Astrocyte (in vitro differentiated cells and primary cell): Measurements from ENCODE around the gene IMPA2. TPM values are rescaled to one million over a fixed set of nuclear protein-coding genes. Genes with fewer than 3 reads are reported as not detected.
A peak's percentile ranks its signal among the peaks of the same experiment; 100 is the strongest.

Experiments used
- DNase-seq: peaks from one replicate; pipeline ENCODE4 v3.0.0-alpha.2; 2010; ENCODE audit warnings: low read depth
- FAIRE-seq: peaks from 2 replicates; lab custom pipeline; 2011; peaks lifted over from hg19 to GRCh38; lab: Jason Lieb, UNC
- H2AFZ ChIP-seq: 2 replicates; pipeline ENCODE4 v1.6.0; 2012; ENCODE audit warnings: low read depth, low read length, inconsistent platforms
- H3K27ac ChIP-seq: 2 replicates; pipeline ENCODE4 v1.5.1; 2011; ENCODE audit warnings: low read depth, low read length, inconsistent platforms
- H3K27me3 ChIP-seq: 2 replicates; pipeline ENCODE4 v1.6.0; 2011; ENCODE audit warnings: low read length, inconsistent platforms; ENCODE audit not compliant: insufficient read depth
- H3K36me3 ChIP-seq: 2 replicates; pipeline ENCODE4 v1.5.1; 2011; ENCODE audit warnings: low read length, inconsistent platforms; ENCODE audit not compliant: insufficient read depth
- H3K4me1 ChIP-seq: 2 replicates; pipeline ENCODE4 v1.5.1; 2011; ENCODE audit warnings: low read length, inconsistent platforms; ENCODE audit not compliant: insufficient read depth
- H3K4me2 ChIP-seq: 2 replicates; pipeline ENCODE4 v1.6.0; 2012; ENCODE audit warnings: low read length, inconsistent platforms
- H3K4me3 ChIP-seq: 2 replicates; pipeline ENCODE4 v1.5.1; 2011; ENCODE audit warnings: low read depth, mild to moderate bottlenecking, low read length, inconsistent platforms; ENCODE audit not compliant: insufficient read depth
- H3K79me2 ChIP-seq: 2 replicates; pipeline ENCODE4 v1.6.0; 2012; ENCODE audit warnings: mild to moderate bottlenecking, low read length, inconsistent platforms; ENCODE audit not compliant: insufficient read depth
- H3K9ac ChIP-seq: 2 replicates; pipeline ENCODE4 v1.6.0; 2012; ENCODE audit warnings: mild to moderate bottlenecking, low read length, inconsistent platforms
- H3K9me3 ChIP-seq: 2 replicates; pipeline ENCODE4 v1.5.1; 2012; ENCODE audit warnings: low read depth, mild to moderate bottlenecking, low read length, inconsistent platforms; ENCODE audit not compliant: insufficient read depth
- H4K20me1 ChIP-seq: 2 replicates; pipeline ENCODE4 v1.6.0; 2012; ENCODE audit warnings: low read length, inconsistent platforms; ENCODE audit not compliant: insufficient read depth
- H3K27ac Mint-ChIP-seq: one replicate; pipeline ENCODE4 v1.8.0; 2021; ENCODE audit warnings: mild to moderate bottlenecking, mixed read lengths; ENCODE audit not compliant: unreplicated experiment
- H3K27me3 Mint-ChIP-seq: one replicate; pipeline ENCODE4 v1.8.0; 2021; ENCODE audit warnings: low read depth, mixed read lengths; ENCODE audit not compliant: unreplicated experiment
- H3K36me3 Mint-ChIP-seq: one replicate; pipeline ENCODE4 v1.8.0; 2021; ENCODE audit warnings: low read depth, mixed read lengths; ENCODE audit not compliant: unreplicated experiment
- H3K4me1 Mint-ChIP-seq: one replicate; pipeline ENCODE4 v1.8.0; 2021; ENCODE audit warnings: low read depth, mixed read lengths; ENCODE audit not compliant: unreplicated experiment
- H3K4me3 Mint-ChIP-seq: one replicate; pipeline ENCODE4 v1.8.0; 2021; ENCODE audit warnings: mild to moderate bottlenecking, moderate library complexity, mixed read lengths; ENCODE audit not compliant: unreplicated experiment
- H3K9me3 Mint-ChIP-seq: one replicate; pipeline ENCODE4 v1.8.0; 2021; ENCODE audit warnings: mild to moderate bottlenecking, mixed read lengths; ENCODE audit not compliant: unreplicated experiment
- EZH2 ChIP-seq: IDR thresholded peaks from 2 replicates; pipeline ENCODE4 v1.6.1; 2012; ENCODE audit warnings: mild to moderate bottlenecking, low read length, inconsistent platforms; ENCODE audit not compliant: insufficient read depth
- total RNA-seq: library from RNA; stranded (reverse); gene quantifications from 2 replicates; pipeline ENCODE4 v1.2.1, GENCODE V29; 2021
- TF ChIP-seq, protein P1 (sequence below): IDR thresholded peaks from 2 replicates; pipeline ENCODE4 v1.5.1; 2011; ENCODE audit warnings: low read depth, mild to moderate bottlenecking, inconsistent platforms, low read length, moderate library complexity; ENCODE audit not compliant: insufficient read depth

The IMPA2 gene
- total RNA-seq, 1 donor from 2014 or later = 4.8 TPM

DNA sequence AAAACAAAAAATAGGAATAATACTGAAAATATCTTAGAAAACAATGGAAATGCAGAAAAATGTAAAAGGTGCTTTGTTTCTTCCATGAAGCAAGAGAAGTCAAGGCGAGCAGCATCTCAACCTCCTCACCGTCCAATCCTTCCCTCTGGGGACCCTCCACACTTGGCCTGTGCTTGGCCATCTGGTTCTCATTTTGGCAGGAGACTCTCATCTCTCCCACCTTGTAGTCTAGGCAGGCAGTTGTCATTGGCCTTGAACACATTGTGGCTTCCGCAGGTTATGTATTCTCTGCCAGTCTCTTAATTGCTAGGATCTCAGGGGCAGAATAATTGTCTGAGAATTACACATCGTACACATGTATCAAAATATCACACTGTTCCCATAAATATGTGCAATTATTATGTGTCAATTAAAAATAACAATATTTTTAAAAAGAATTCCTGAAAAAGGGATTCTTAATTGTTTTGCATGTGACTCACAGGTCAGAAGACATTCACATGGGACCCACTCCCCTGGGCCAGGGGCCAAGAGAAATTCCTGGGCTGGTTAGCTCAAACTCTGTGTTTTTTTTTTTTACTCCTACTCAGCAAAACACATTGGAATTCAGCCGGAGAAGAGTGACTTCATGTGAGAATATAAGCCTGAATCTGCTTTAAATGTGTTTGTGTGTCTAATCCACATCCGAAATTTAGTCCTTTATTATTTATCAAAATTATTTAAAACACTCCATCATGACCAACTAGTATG, 98.4 kb downstream of the IMPA2 start:
- Mint-ChIP-seq H3K27me3 (peaks cover 11% of the 10 kb centered on the region), H3K4me1 (peaks cover 14% of the 10 kb centered on the region), H3K36me3 (no peaks in the 10 kb centered on the region), H3K27ac (peak overlapping the region; percentile 88), H3K9me3 (no peaks in the 10 kb centered on the region), H3K4me3 (no peak overlapping the region)
- DNase-seq (peak; percentile 82), FAIRE-seq (no peak)
- Histone ChIP-seq H4K20me1 (no peaks in the 10 kb centered on the region), H2AFZ (no peak overlapping the region), H3K79me2 (no peaks in the 10 kb centered on the region), H3K27me3 (no peaks in the 10 kb centered on the region), H3K4me2 (peak overlapping the region; percentile 13), H3K9ac (no peak overlapping the region), H3K9me3 (no peaks in the 10 kb centered on the region), H3K4me3 (no peak overlapping the region), H3K4me1 (peaks cover 4% of the 10 kb centered on the region), H3K36me3 (no peaks in the 10 kb centered on the region), H3K27ac (peak overlapping the region; percentile 66)
- TF ChIP-seq, protein P1, sequence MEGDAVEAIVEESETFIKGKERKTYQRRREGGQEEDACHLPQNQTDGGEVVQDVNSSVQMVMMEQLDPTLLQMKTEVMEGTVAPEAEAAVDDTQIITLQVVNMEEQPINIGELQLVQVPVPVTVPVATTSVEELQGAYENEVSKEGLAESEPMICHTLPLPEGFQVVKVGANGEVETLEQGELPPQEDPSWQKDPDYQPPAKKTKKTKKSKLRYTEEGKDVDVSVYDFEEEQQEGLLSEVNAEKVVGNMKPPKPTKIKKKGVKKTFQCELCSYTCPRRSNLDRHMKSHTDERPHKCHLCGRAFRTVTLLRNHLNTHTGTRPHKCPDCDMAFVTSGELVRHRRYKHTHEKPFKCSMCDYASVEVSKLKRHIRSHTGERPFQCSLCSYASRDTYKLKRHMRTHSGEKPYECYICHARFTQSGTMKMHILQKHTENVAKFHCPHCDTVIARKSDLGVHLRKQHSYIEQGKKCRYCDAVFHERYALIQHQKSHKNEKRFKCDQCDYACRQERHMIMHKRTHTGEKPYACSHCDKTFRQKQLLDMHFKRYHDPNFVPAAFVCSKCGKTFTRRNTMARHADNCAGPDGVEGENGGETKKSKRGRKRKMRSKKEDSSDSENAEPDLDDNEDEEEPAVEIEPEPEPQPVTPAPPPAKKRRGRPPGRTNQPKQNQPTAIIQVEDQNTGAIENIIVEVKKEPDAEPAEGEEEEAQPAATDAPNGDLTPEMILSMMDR = no peak
- TF ChIP-seq EZH2 = no peak

Other genes with a start within 250 kb of the IMPA2 start
- gene CHMP1B, start 130.1 kb upstream of the IMPA2 start, total RNA-seq = 45.0 and 49.7 TPM in 2 replicates
- 22.8 and 29.4 TPM in 2 replicates for gene MPPE1, start 73.2 kb upstream of the IMPA2 start, total RNA-seq
- not detected in 2 replicates for gene ANKRD62, start 112.3 kb downstream of the IMPA2 start, total RNA-seq